ENCODE results near the gene NMNAT3.
"Not testable (repeated sequence)": the region's sequence is repeated elsewhere in the genome, so short reads cannot be mapped to it uniquely, and the experiment has no call there.

The NMNAT3 gene

DNA sequence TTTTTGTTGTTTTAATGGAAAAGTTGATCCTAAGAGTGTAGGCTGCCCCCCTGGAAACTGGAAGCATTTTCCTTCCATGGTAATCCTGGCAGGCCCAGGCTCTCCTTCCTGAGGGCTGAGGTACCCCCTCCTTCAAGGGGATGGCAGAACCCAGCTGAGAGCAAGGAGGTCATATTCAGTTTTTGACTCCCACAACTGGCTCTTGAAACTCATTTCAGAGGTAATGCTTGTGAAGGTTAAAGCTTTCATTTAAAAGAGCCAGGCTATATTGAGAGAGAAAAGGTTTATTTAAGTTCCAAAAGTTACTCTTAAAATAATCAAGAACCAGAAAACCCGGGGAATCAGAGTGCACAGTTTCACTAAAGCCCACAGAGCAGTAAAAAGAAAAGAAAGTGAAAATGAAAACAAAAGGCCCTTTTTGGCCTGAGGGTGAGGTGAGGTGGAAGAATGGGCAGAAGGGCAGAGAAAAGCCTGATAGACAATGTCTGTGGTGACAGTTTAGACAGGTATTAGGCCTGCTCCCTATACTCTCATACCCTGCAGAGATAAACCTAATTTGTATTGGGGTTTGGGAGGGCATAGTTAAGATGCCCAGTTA is 91.3 kb downstream of the NMNAT3 start:
- TF ChIP-seq, protein P1, sequence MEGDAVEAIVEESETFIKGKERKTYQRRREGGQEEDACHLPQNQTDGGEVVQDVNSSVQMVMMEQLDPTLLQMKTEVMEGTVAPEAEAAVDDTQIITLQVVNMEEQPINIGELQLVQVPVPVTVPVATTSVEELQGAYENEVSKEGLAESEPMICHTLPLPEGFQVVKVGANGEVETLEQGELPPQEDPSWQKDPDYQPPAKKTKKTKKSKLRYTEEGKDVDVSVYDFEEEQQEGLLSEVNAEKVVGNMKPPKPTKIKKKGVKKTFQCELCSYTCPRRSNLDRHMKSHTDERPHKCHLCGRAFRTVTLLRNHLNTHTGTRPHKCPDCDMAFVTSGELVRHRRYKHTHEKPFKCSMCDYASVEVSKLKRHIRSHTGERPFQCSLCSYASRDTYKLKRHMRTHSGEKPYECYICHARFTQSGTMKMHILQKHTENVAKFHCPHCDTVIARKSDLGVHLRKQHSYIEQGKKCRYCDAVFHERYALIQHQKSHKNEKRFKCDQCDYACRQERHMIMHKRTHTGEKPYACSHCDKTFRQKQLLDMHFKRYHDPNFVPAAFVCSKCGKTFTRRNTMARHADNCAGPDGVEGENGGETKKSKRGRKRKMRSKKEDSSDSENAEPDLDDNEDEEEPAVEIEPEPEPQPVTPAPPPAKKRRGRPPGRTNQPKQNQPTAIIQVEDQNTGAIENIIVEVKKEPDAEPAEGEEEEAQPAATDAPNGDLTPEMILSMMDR (IDR thresholded peaks at IDR 0.05; ENCODE audit: low read depth, low read length): no peak
- no peak for DNase-seq (ENCODE audit: extremely low read depth, low read depth)

DNA sequence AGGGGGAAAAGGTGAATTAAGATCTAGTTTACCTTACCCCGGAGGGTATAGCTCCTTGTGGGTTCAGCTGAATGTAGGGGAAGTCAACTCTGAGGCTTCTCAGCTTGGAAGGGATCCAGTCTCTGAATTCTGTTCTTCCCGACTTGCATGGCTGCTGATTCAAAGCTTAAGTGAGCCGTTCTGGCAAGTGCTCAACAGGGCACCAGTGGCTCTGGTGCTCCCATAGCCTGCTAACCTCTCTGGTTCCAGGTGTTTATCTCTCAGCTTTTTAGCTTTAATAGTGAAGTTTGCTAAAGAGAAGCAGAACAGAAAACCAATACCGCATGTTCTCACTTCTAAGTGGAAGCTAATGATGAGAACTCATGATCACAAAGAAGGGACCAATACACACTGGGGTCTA is 92.0 kb downstream of the NMNAT3 start:
- TF ChIP-seq, protein P1 (IDR thresholded peaks at IDR 0.05; ENCODE audit: low read depth, low read length): no peak

DNA sequence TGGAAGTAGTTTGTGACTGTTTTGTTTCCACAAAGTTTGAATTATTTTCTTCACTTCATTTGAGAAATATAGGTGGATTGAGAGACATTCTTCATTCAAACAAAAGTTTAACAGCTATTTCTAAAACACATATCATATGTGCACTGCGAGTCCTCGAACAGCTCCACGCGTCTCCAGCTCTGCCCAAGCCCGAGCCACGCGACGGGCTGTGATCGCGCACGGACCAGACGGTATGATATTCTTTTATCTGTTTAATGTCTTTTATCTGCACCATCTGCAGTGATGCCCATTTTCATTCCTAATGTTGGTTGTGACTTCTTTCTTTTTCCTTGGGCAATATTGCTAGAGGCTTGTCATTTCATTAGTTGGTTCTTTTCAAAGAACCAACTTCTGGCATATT is 94.1 kb downstream of the NMNAT3 start:
- not testable (repeated sequence) for DNase-seq (ENCODE audit: extremely low read depth, low read depth)

More for the DNA sequence above, 92.0 kb downstream of the NMNAT3 start:
- DNase-seq (ENCODE audit: extremely low read depth, low read depth): no peak

DNA sequence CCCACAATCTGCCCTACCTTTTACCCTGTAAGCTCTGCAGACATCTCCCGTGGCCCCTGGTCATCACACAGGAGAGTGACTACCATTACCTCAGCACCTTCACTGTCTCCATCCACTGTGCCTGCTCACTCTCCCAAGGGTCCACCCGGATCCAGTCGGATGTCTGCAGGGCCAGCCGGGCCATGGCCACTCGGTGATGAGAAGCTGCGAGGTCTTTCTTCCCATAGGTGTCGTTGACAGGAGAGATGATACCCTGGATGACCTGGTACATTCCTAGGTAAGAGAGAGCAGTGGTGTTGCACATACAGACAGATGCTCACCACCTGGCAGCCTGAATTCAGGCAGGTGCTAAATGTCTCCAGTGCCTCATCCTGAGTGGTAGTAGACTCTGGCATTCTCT is 99.0 kb downstream of the NMNAT3 start:
- DNase-seq (ENCODE audit: extremely low read depth, low read depth): no peak
- TF ChIP-seq, protein P1 (IDR thresholded peaks at IDR 0.05; ENCODE audit: low read depth, low read length): no peak

DNA sequence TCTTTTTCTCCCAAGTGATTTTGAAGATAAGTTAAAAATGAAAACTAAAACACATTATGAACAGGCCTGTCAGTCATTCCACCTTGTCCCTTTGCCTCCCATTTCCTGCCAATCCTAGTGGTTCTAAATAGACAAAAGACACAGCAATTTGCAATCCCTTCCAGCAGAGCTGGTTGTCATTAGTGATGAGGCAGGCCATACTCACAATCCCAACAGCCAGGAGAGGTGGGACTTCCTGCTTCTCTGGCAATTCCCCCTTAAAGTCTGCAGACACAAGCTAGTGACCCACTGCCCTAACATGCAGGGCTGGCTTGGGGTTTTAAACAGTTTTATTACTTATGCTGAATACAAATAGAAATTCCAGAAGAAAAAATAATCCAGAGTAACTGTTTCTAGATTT is 99.9 kb downstream of the NMNAT3 start:
- no peak for DNase-seq (ENCODE audit: extremely low read depth, low read depth)
- TF ChIP-seq, protein P1 (IDR thresholded peaks at IDR 0.05; ENCODE audit: low read depth, low read length): no peak

DNA sequence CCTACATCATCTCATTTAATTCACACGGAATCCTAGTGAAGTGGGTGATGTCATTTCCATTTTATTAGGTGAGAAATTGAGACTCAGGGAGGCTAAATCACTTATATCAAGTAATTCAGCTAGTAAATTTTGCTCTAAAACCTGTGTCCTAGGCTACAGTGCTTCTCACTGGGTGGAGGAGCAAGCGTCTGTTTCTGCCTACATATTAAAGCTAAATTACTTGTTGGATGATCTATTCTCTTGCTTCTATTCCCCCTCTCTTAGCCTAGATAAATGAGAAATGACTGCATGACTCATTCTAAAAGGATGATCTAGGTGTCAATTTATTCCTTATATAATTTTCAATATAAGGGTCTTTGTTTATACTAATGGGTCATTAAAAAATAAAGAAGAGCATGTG is 100.4 kb downstream of the NMNAT3 start:
- no peak for DNase-seq (ENCODE audit: extremely low read depth, low read depth)
- TF ChIP-seq, protein P1 (IDR thresholded peaks at IDR 0.05; ENCODE audit: low read depth, low read length): no peak

DNA sequence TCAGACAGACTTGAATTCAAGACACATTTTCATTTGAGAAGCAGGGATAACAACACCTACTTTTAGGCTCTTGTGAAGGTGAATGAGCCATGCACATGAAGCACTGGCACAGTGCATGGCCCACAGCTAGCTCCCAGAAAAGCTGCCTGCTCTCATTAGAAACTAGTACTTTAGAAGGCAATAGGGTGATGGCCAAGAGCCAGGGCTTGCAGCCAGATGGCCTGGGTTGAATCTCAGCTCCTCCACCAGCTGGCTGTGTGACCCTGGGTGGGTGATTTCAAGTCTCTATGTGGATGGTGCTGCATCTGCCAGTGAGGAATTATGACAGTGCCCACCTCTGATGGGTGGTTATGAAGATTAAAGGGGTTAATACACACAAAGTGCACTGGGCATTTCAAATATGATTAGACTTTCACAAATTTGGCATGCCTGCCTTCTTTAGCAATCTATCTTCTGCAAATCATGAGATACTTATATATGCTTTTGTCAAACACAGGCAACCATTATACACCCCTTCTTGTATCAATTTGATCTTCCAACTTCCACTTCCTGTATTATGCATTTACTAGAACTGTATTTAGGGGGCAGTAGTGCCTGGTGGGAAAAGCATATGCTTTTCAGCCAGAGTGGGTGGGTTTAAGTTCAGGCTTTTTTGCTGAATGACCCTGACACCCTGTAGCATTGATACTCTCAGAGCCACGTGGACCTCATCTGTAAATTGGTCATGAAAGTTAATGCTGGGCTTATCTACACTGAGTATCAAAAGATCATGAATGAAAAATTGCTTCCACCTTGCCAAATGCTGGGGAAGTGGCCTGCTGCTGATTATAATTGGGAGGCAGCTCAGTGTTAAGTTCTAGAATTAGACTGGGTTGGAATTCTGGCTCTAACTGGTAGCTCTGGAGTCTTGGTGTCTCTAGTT is 103.5 kb downstream of the NMNAT3 start:
- DNase-seq (ENCODE audit: extremely low read depth, low read depth): no peak
- TF ChIP-seq, protein P1 (IDR thresholded peaks at IDR 0.05; ENCODE audit: low read depth, low read length): no peak

Measured in AG09319 (cell line).